Lung (tissue), 12 donors: ENCODE data around the gene TNFAIP8L3. TPM values are rescaled to one million over a fixed set of nuclear protein-coding genes. Genes with fewer than 3 reads are reported as not detected.

Experiments used
- ATAC-seq: fragments of 200-7000 bp; cut with Tn5 transposase; one replicate; pipeline ENCODE4 v1.9.1; 2020; ENCODE audit warnings: moderate number of reproducible peaks; ENCODE audit not compliant: insufficient read depth, low FRiP score
- DNase-seq, 3 donors: peaks; one replicate each; pipeline ENCODE4 v3.0.0-alpha.2; 2013 to 2017
- H3K27ac ChIP-seq, 2 donors: one replicate each; pipeline ENCODE4 v1.5.1; 2013; ENCODE audit warnings: mild to moderate bottlenecking in 2 of 2, moderate library complexity in 2 of 2, control low read depth in 1 of 2, inconsistent platforms in 1 of 2, low read depth in 1 of 2, low read length in 1 of 2
- H3K27me3 ChIP-seq, 3 donors: one replicate each; pipeline ENCODE4 v1.5.1; 2013; ENCODE audit warnings: low read length in 2 of 3; ENCODE audit not compliant: control insufficient read depth in 3 of 3, insufficient read depth in 3 of 3
- H3K36me3 ChIP-seq, 4 donors: one replicate each; pipeline ENCODE4 v1.5.1; 2013; ENCODE audit warnings: low read length in 4 of 4, mild to moderate bottlenecking in 1 of 4, moderate library complexity in 1 of 4; ENCODE audit not compliant: control insufficient read depth in 4 of 4, insufficient read depth in 4 of 4
- H3K4me1 ChIP-seq, 5 donors: one replicate each; pipeline ENCODE4 v1.5.1; 2013; ENCODE audit warnings: low read length in 5 of 5, mild to moderate bottlenecking in 2 of 5, moderate library complexity in 1 of 5; ENCODE audit not compliant: control insufficient read depth in 5 of 5, insufficient read depth in 5 of 5
- H3K4me3 ChIP-seq: one replicate; pipeline ENCODE4 v1.5.1; 2013; ENCODE audit warnings: mild to moderate bottlenecking, control low read depth, moderate library complexity
- H3K9ac ChIP-seq, 2 donors: one replicate each; pipeline ENCODE4 v1.5.1; 2013; ENCODE audit warnings: low read length in 2 of 2, control low read depth in 1 of 2; ENCODE audit not compliant: insufficient read depth in 1 of 2
- H3K9me3 ChIP-seq, 4 donors: one replicate each; pipeline ENCODE4 v1.5.1; 2013; ENCODE audit warnings: low read length in 3 of 4, mild to moderate bottlenecking in 1 of 4, moderate library complexity in 1 of 4; ENCODE audit not compliant: control insufficient read depth in 4 of 4, insufficient read depth in 3 of 4
- WGBS, 2 donors: extraction: QIAGEN DNeasy Blood & Tissue Kit; methylation state at CpG; one replicate each; pipeline ENCODE4 v1.1.7; 2013; 5-methylcytosine and 5-hydroxymethylcytosine counted together
- polyA plus RNA-seq, 2 donors: library from polyadenylated mRNA; stranded (reverse); fragments of 200-250 nt; gene quantifications; one replicate each; pipeline ENCODE4 v1.2.1, GENCODE V29; 2013
- total RNA-seq, 2 donors: library from RNA; depleted of rRNA in 1 of 2; stranded (reverse); fragments of >200 nt in 1 of 2; gene quantifications; one replicate each; pipeline ENCODE4 v1.2.1, GENCODE V29; 2014 to 2021
- TF ChIP-seq, protein P1 (sequence below): IDR thresholded peaks from 2 replicates; pipeline ENCODE4 v1.5.1; 2012; ENCODE audit warnings: mild to moderate bottlenecking; ENCODE audit errors: control extremely low read depth, extremely low read depth
- donor health status: control.
- donor health status: control.
- donor health status: Bipolar disorder and iron deficiency.
- donor health status: healthy.
- donor health status: DM: yes; HTN: yes; CAD: no.

TNFAIP8L3 gene
- total and polyA plus RNA-seq, 4 donors: 3.7 to 20.5 (median 9.9) TPM

DNA sequence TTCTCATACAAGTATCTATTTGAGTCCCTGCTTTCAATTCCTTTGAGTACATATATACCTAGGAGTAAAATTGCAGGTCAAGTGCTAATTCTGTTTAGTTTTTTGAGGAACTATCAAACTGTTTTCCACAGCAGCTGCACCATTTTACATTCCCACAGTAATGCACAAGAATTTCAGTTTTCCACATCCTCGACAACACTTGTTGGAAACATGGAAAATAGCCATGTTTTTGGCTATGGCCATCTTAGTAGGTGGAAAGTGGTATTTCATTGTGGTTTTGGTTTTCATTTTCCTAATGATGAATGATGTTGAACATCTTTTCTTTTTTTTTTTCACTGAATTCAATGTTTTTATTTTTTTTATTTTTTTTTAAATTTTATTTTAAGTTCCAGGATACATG lies 44.4 kb upstream of the TNFAIP8L3 start:
- ATAC-seq: no peak
- Histone ChIP-seq H3K27me3 (no peaks in the 10 kb centered on the region), H3K36me3 (no peaks in the 10 kb centered on the region), H3K4me1 (no peaks in the 10 kb centered on the region), H3K9me3 (no peaks in the 10 kb centered on the region), H3K9ac (no peak overlapping the region), H3K27ac (no peak overlapping the region), H3K4me3 (no peak overlapping the region)
- WGBS, 2 donors: 92 to 93% methylated on average over 1 of the region's 1 CpG
- no peak for DNase-seq
- TF ChIP-seq, protein P1, sequence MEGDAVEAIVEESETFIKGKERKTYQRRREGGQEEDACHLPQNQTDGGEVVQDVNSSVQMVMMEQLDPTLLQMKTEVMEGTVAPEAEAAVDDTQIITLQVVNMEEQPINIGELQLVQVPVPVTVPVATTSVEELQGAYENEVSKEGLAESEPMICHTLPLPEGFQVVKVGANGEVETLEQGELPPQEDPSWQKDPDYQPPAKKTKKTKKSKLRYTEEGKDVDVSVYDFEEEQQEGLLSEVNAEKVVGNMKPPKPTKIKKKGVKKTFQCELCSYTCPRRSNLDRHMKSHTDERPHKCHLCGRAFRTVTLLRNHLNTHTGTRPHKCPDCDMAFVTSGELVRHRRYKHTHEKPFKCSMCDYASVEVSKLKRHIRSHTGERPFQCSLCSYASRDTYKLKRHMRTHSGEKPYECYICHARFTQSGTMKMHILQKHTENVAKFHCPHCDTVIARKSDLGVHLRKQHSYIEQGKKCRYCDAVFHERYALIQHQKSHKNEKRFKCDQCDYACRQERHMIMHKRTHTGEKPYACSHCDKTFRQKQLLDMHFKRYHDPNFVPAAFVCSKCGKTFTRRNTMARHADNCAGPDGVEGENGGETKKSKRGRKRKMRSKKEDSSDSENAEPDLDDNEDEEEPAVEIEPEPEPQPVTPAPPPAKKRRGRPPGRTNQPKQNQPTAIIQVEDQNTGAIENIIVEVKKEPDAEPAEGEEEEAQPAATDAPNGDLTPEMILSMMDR: no peak

DNA sequence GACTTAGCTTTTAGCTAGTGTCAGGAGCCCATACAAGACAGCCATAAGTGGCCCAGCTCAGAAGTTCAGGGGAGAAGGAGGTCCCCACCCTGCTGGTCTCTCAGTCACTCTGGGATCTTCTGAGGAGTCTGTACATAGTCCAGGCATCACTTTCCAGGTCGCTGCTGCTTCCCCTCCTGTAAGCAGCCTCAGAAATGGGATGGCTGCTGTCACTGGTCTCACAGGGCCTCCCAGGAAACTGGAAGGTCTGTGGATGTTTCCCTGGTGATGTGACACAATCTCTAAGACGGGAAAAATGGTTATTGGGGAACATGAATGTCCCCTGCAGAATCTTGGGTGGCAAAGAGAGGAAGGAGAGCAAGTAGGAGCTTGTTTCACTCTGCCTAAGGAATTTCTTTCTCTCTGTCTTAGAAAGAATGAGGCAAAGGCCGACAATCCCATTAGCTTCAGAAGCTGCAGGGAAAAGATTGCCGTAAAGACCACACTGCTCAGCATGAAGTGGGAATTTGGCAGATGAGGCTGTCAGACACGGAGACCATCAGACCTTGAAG lies 43.2 kb upstream of the TNFAIP8L3 start:
- 72 to 78% methylated on average over 5 of the region's 5 CpGs for WGBS, 2 donors
- no peak overlapping the region for H3K9ac ChIP-seq
- no peaks in the 10 kb centered on the region for H3K27me3 ChIP-seq
- TF ChIP-seq, protein P1: no peak
- no peak overlapping the region for H3K4me3 ChIP-seq
- H3K27ac ChIP-seq: no peak overlapping the region
- ATAC-seq: no peak
- no peaks in the 10 kb centered on the region for H3K4me1 ChIP-seq
- no peaks in the 10 kb centered on the region for H3K36me3 ChIP-seq
- H3K9me3 ChIP-seq: no peaks in the 10 kb centered on the region
- no peak for DNase-seq

DNA sequence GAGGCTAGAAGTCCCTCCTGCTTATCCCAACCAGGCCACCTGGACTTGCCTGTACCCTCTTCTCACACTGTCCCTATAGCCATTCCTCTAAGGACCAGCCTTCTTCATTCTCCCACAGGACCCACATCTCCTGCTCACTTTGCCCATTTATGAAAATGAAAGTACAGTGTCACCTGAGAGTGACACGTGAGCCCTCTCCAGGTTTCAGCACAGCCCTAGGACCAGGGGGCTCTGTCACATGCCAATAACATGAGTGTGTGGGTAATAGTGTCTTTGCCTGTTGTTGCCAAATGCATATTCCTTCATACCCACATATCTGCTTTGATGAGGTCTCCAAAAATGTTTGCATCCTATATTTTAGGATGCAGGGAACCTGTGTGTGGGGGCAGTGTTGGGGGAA lies 42.3 kb upstream of the TNFAIP8L3 start:
- 65 to 90% methylated on average over 1 of the region's 1 CpG for WGBS, 2 donors
- no peak overlapping the region for H3K4me3 ChIP-seq
- no peaks in the 10 kb centered on the region for H3K9me3 ChIP-seq
- H3K27me3 ChIP-seq: no peaks in the 10 kb centered on the region
- no peak for ATAC-seq
- no peaks in the 10 kb centered on the region for H3K4me1 ChIP-seq
- TF ChIP-seq, protein P1: no peak
- no peaks in the 10 kb centered on the region for H3K36me3 ChIP-seq
- H3K9ac ChIP-seq: no peak overlapping the region
- no peak for DNase-seq
- H3K27ac ChIP-seq: no peak overlapping the region

DNA sequence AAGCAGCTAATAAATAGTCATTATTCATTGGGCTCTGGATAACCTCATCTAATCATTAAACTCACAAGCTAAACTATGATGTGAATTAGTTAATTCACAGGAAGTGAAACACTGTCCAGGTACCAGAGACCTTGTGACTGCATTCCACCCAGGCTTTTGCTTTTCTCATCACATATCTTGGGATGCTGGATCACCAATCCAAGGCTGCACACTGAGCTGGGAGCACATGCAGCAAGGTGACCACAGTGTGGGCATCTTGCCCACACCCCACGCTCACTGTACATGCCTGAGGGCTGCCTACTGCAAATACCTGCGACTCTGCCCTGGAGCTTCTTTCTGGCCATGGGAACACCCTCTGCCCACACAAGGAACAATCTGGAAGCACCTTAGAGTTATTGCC lies 40.6 kb upstream of the TNFAIP8L3 start:
- DNase-seq (no peak), ATAC-seq (no peak)
- H3K9me3 ChIP-seq: no peaks in the 10 kb centered on the region
- H3K9ac ChIP-seq: no peak overlapping the region
- no peaks in the 10 kb centered on the region for H3K4me1 ChIP-seq
- no peaks in the 10 kb centered on the region for H3K27me3 ChIP-seq
- H3K27ac ChIP-seq: no peak overlapping the region
- H3K4me3 ChIP-seq: no peak overlapping the region
- WGBS, 2 donors: 82 to 85% methylated on average over 2 of the region's 2 CpGs
- no peaks in the 10 kb centered on the region for H3K36me3 ChIP-seq
- TF ChIP-seq, protein P1: no peak
